HG03457 (cell line): ENCODE measurements around the gene ATP13A2.

ENCODE experiments used
- ATAC-seq: cut with Tn5 transposase; IDR thresholded peaks from one replicate; pipeline ENCODE4 v1.9.1; 2021; ENCODE audit warnings: moderate number of reproducible peaks; ENCODE audit not compliant: unreplicated experiment

Gene ATP13A2

GRCh38 chr1:17004466-17005364 is 7.0 kb downstream of the ATP13A2 start:
- no peak for ATAC-seq

GRCh38 chr1:17002524-17002902 is 9.2 kb downstream of the ATP13A2 start:
- ATAC-seq: no peak

GRCh38 chr1:17001760-17002523 is 9.8 kb downstream of the ATP13A2 start:
- ATAC-seq: no peak

GRCh38 chr1:16999863-17000262 is 11.9 kb downstream of the ATP13A2 start:
- ATAC-seq: no peak

GRCh38 chr1:16998589-16998988 is 13.1 kb downstream of the ATP13A2 start:
- no peak for ATAC-seq

GRCh38 chr1:16996845-16997244 is 14.9 kb downstream of the ATP13A2 start:
- ATAC-seq: no peak

- no peak for ATAC-seq
Measured at GRCh38 chr1:16993521-16994038, 18.1 kb downstream of the ATP13A2 start.

- no peak for ATAC-seq
Measured at GRCh38 chr1:16992675-16993074, 19.1 kb downstream of the ATP13A2 start.

- ATAC-seq: no peak
Measured at GRCh38 chr1:16992102-16992501, 19.6 kb downstream of the ATP13A2 start.

GRCh38 chr1:16991571-16991970 is 20.2 kb downstream of the ATP13A2 start:
- ATAC-seq: no peak

GRCh38 chr1:16989676-16990391 is 21.9 kb downstream of the ATP13A2 start:
- ATAC-seq: no peak

GRCh38 chr1:16988210-16988609 is 23.5 kb downstream of the ATP13A2 start:
- no peak for ATAC-seq

- no peak for ATAC-seq
Measured at GRCh38 chr1:16986962-16987361, 24.8 kb downstream of the ATP13A2 start.

- no peak for ATAC-seq
Measured at GRCh38 chr1:16986560-16986959, 25.2 kb downstream of the ATP13A2 start.

GRCh38 chr1:16986113-16986512 is 25.6 kb downstream of the ATP13A2 start:
- no peak for ATAC-seq

- no peak for ATAC-seq
Measured at GRCh38 chr1:16984717-16985116, 27.0 kb downstream of the ATP13A2 start.

GRCh38 chr1:16983649-16984048 is 28.1 kb downstream of the ATP13A2 start:
- ATAC-seq: no peak

- ATAC-seq: no peak
Measured at GRCh38 chr1:16982902-16983301, 28.8 kb downstream of the ATP13A2 start.

GRCh38 chr1:16981269-16981849 is 30.4 kb downstream of the ATP13A2 start:
- ATAC-seq: no peak

GRCh38 chr1:16980473-16981268 is 31.1 kb downstream of the ATP13A2 start, which contains the start of gene MFAP2:
MFAP2 (minus strand) TSS chr1:16980620; CDS start chr1:16978273, 2,347 bp downstream.
- ATAC-seq: no peak
